Skin epidermis (tissue), 12 donors: Measurements from ENCODE around the gene FOXP1.
A peak's percentile ranks its signal among the peaks of the same experiment; 100 is the strongest.

Experiments used
- H3K27ac ChIP-seq, 21 experiments: fragments of 200-600 bp; sonication (generic) in 11 of 21; one replicate each; pipeline ENCODE4 v1.5.0; 2020; ENCODE audit warnings: mild to moderate bottlenecking in 3 of 21, inconsistent platforms in 2 of 21, moderate library complexity in 2 of 21
- H3K4me3 ChIP-seq, 7 experiments: fragments of 200-600 bp; sonication (generic) in 2 of 7; one replicate each; pipeline ENCODE4 v1.5.0; 2020; ENCODE audit warnings: inconsistent platforms in 2 of 7, mild to moderate bottlenecking in 2 of 7, moderate library complexity in 1 of 7

FOXP1 gene

DNA sequence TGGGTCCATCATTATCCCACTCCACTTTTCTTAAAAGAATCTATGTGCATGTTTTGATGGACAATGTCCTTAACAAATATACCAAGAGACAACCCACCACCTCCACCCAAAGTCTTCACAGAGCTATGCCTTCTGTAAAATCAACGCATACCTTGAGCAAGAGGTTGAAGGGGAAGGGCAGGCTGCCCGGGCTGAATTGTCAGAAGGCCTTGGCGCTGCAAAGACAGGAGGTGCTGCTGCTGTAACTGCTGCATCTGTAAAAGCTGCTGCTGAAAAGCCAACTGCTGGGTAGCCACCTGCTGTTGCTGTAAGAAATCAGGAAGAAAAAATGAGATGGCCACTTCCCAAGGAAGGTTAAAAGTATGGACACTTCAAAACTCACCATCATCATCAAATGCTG lies 536.7 kb downstream of the FOXP1 start:
- Histone ChIP-seq H3K27ac (peak overlapping the region in 1 of 21 experiments; percentile 2), H3K4me3 (no peak overlapping the region)

DNA sequence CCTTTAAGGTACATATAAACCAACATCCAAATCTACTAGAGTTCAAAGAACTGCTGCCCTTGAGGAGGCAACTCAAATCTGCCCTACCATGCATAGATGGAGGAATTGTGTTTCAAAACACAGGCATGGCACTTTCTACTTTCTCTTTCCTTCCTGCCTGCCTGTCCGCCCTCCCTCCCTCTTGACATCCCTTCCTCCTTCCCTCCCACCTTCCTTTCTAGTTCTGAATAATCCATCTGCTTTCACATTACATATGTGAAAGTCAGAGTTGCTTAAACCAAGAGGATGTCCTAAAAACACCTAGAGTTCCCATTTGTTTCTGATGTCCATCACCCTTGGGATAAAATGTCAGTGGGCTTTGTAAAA lies 537.6 kb downstream of the FOXP1 start:
- H3K4me3 ChIP-seq = no peak overlapping the region
- H3K27ac ChIP-seq = no peak overlapping the region

DNA sequence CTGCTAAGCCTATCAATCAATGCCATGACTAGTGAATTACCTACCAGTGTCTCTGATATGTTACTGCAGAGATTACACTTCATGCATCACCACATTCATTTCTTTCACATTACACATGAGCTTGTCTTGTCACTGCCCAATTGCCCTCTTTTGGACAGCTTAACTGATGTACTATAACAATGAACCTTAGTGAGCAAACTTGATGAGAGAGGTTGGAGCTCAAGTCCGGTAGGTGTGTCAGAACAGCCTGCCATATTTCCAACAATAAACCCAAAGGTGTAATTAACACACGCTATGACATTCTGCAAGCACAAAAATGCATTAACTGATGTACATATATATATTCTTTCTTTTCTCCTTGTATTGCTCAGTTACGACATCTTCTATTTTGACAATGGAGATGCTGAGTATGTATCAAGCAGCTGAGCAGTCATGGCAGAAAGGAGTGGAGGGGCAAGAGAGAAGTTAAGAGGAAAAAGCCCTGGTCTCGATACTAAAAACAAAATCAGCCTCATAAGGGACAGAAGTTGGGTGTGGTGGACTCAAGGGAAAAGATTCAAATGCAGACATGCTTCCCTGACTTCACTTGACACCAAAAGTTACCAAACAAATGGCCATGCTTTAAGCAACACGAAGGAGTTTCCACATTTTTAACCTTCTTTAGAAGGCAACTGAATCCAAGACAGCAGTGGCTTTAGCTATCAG lies 538.2 kb downstream of the FOXP1 start:
- H3K27ac ChIP-seq = no peak overlapping the region
- no peak overlapping the region for H3K4me3 ChIP-seq

DNA sequence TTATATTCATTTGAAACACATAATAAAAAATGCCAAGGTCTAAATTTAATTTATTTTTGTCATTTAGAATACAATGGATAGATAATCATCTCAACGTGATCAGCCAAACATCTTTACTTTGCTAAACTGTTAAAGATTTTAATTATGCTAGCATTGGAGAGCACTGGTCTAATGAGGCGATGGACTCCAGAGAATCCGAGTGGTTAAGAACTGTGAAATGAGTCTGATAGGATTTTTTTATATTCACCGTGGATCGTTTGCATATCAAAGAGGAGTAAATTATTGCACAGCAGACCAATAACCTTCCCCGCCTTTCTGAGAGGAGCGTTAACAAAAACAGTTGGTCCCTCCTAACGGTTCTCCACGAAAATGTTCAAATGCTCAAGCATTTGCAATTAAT lies 540.8 kb downstream of the FOXP1 start:
- Histone ChIP-seq H3K27ac (no peak overlapping the region), H3K4me3 (no peak overlapping the region)

DNA sequence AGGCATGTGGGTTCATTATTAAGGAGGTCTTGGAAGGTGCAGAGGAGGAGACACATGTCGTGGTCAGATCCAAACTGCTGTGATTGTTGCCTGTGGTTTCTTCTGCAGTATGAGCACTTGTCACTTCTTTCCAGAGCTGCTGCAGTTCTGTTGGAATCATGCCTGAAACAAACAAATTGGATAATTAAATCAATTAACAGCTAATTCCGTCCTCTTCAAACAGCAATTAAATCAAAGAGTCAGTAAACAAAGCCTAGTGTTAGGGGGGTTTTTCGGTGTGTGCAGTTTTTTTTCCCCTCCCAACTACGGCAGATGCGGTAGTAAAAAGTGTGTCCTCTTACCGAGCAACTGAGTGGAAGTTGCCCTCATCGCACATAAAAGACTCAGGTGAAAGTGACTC lies 542.2 kb downstream of the FOXP1 start:
- Histone ChIP-seq H3K4me3 (no peak overlapping the region), H3K27ac (no peak overlapping the region)

DNA sequence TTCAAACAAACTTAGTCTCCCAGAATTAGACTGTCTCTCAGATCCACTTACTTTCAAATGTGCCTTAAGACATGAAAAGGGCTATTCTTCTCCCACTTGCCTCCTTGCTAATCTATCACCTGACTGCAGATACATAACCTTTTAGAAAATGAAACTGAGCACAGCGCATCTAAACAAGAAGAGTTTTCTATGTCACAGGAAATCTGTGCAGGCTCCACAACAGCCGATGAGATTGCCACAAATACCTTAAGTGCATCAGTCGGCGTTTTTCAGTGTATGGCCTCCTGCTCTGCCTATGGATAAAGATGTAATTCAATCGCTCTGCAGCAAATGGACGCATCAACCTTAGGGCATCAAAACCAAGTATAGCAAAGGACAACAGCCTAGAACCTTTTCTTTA lies 544.2 kb downstream of the FOXP1 start:
- no peak overlapping the region for H3K4me3 ChIP-seq
- no peak overlapping the region for H3K27ac ChIP-seq

DNA sequence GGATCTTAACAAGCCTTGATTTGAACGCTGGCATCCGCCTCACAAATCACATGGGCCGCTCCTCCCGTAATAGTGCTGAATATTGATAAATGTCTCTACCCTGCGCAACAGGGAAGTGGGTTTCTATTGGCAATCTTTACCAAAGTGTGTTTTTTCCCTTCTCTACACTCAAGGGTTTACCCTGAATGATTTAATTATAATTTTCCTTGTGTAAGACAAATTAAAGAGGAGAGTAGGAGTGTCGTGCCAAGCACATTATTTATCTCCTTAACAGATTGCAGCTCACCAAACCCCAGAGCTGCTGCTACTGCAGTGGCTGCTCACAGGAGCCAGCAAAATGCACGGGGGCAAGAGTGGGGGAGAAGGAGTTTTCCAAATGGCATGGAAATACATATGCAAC lies 545.8 kb downstream of the FOXP1 start:
- Histone ChIP-seq H3K27ac (no peak overlapping the region), H3K4me3 (no peak overlapping the region)

DNA sequence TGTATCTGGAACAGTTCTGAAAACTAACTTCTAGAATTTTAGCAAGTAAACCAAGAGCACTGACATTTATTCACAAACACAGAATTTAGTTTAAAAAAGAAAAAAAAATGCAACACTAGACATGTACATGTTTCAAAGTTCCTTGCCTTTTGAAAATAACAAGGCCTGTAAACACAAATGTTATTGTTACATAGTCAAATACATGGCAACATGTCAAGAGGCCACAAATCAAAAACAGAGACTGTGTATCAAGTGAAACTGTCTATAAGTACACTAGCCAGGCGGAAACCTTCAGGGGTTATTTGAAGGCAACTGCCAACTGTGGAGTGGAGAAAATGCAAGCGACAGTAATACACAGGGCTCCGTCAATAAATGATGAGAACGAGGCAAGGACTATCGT lies 547.6 kb downstream of the FOXP1 start:
- Histone ChIP-seq H3K27ac (no peak overlapping the region), H3K4me3 (no peak overlapping the region)

DNA sequence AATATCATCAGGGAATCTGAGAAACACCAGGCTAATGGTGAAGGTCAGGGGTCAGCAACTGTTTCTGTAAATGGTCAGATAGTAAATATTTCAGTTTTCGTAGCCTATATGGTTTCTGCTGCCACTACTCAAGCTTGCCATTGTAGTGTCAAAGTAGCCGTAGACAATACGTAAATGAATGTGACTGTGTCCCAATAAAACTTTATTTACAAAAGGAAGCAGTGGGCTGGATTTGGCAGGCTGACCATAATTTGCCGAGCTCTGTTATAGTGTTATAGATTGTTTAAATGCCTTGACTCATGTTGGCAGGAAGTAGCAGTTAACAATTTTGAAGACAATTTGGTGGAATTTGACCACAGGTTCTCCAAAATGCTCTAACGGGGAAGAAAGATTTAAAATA lies 548.2 kb downstream of the FOXP1 start:
- H3K27ac ChIP-seq = peak overlapping the region in 3 of 21 experiments; percentile 8 to 34 (median 16)
- H3K4me3 ChIP-seq = no peak overlapping the region

DNA sequence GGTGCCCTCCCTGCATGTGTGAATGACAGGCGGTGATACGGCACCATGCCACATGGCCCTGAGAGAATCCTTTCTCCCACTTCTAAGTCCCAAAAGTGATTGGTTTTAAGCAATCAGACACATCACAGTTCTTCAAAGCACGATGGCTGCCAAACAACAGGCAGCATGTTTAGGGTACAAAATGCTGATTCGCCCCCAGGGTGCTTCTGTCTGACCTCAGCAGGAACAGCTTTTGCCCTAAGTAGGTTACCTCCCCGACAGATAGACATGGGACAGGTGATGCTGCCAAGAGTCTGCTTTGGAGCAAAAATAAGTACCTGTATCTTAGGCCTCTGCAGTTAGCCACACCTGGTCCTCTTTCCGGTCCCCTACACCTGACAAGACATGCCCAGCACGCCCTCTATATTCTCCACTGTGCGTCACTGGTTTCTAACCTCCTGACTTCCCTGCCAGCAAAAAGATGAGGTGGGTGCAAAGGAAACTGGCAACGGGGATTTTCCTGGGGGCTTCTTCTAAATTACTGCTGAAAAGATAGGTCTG lies 549.8 kb downstream of the FOXP1 start:
- Histone ChIP-seq H3K27ac (peak overlapping the region in 2 of 21 experiments; percentile 8 to 28), H3K4me3 (no peak overlapping the region)

DNA sequence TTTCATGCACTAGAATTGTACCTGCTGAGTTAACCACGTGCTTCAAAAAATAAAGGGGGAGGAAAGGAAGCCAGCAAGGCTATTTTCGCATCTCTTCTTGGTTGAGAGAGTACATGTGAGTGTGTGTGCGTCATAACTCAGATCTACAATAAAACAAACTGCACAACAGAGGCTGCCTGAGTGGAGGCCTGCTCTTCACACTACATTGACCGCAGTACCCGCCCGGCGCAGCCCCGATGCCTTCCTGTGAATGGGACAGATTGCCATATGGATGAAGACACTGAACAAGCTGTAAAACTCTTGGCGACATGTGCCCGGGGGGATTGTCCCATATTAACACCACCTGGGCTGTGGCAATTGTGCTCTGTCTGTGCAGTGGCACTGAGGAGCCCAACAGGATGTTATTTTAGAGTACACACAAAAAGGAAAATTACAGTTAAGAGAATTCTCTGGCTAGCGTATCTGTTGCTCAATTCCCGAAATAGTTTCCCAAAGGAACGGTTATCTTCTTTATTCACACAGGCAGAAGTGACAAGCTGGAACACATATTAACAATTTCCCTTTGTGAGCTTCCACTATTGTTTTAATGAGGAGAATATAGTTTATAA lies 551.5 kb downstream of the FOXP1 start:
- H3K4me3 ChIP-seq = no peak overlapping the region
- peak overlapping the region in 6 of 21 experiments; percentile 9 to 47 (median 30) for H3K27ac ChIP-seq

DNA sequence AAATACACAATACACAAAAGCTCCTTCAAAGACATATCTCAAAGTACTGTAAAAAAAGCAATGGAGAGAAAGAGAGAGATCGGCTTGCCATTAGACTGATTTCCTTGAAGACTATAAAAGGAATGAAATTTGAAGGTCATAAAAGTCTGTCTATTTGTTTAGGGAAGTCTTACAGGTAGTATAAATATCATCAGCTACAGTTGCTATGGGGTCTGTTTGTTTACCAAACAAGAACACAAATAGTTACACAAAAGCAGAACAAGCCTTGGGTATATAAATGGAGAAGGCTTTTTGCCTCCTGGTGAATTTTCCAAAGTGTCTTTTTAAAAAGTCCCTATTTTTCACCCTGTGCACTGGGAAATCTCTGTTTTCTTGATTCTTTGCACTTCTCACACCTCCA lies 552.3 kb downstream of the FOXP1 start:
- Histone ChIP-seq H3K27ac (peak overlapping the region in 4 of 21 experiments; percentile 4 to 35 (median 30)), H3K4me3 (no peak overlapping the region)

DNA sequence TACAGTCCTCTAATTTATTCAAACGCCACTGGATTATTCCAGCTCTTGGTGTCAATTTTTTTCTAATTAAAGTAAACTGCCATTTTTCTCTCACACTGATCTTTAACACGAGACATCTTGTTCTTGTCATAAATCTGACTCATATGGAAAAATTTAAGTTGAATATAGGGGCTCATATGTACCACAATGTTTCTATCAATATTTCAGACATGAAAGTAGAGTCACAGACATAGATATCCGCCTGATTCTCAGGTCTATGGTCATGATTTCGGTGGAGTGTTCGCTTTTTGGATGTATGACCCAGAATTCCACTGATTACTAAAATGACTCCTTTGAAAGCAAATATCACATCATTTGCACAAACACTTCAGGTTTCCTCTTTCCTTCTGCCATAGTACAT lies 552.8 kb downstream of the FOXP1 start:
- no peak overlapping the region for H3K4me3 ChIP-seq
- peak overlapping the region in 2 of 21 experiments; percentile 4 to 28 for H3K27ac ChIP-seq

DNA sequence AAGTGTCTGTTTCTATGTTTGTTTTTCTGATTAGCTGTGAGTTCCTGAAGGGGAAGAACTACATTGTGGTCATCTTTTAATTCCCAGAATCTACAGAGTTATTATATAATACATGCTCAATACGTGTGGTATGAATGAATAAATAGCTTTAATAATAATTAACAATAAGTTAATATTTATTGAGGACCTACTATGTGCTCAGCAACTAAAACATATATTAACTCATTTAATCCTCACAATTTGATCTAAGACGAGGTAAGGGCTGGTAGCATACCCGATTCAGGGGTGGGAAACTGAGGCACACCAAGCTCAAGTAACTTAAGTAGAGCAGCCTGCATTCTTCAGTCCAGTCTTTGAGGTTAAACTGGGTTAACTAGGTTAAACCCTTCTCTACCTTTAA lies 553.8 kb downstream of the FOXP1 start:
- Histone ChIP-seq H3K27ac (no peak overlapping the region), H3K4me3 (no peak overlapping the region)

DNA sequence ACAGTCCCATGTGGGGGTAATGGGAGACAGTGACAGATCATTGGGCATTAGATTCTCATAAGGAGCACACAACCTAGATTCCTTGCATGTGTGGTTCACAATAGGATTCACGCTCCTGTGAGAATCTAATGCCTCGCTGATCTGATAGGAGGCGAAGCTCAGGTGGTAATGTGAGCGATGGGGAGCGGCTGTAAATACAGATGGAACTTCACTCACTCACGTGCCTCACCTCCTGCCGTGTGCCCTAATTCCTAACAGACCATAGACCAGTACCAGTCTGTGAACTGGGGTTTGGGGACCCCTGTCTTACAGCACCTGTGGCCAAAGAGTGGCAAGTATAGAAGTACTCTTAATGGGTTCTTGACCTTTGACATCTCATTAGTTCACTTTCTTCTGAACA lies 554.7 kb downstream of the FOXP1 start:
- Histone ChIP-seq H3K4me3 (no peak overlapping the region), H3K27ac (peak overlapping the region in 1 of 21 experiments; percentile 12)

DNA sequence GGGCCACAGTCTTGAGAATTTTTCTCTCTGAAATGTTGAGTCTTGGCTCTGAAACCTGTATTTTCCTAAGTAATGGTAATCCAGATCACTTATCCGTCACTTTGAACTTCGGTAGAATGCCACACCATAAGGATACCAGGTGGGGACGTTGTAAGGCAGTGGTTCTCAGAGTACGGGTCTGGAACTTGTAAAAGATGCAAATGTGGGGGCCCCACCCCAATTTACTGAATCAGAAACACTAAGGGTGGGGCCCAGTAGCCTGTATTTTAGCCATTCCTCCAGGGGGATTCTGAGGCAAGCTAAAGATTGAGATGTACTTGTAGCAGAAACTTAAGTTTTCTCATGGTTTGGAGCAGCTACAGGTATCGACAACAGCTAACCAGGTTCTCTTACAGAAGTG lies 555.3 kb downstream of the FOXP1 start:
- H3K27ac ChIP-seq = no peak overlapping the region
- no peak overlapping the region for H3K4me3 ChIP-seq

DNA sequence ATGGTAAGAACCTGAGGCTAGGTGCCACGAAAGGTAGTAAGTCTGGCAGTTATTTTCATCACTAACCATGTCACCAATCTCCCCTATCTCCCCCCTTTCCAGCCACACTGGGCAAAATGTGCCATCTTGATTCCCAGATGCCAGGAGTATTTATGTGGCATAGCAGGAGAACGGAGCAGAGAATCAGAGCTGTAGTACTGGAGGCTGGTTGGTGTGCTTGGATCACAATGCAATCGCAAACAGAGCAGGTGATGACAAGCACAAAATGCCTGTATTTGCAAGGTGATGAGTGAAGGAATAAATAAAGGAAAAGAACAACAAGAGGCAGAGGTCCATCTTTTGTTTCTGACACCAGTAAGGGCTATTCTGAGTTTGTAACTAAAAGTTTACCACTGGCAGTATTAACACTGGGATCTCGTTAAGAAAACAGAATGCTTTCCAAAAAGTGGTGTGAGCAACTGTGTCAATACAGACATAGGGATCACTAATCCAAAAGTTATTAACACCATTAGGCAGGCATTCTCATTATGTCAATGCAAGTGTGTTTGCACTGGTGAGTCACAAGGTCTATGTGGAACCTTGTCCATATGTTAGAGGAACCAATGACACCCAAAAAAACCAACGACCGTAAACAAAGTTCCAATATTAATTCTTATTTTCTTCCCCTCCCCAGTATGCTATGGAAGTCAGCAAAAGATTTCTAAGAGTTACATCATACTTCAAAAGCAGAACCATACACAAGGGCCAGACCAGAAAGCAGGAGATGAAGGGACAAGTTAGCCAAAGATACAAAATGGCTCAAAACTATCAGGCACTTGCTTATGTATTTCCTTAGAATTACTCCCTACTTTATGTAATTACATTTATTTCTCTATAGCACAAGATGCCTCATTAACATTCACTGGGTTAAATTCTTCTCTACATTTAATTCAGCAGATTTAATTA lies 556.6 kb downstream of the FOXP1 start:
- peak overlapping the region in 2 of 21 experiments; percentile 7 to 45 for H3K27ac ChIP-seq
- H3K4me3 ChIP-seq = no peak overlapping the region

DNA sequence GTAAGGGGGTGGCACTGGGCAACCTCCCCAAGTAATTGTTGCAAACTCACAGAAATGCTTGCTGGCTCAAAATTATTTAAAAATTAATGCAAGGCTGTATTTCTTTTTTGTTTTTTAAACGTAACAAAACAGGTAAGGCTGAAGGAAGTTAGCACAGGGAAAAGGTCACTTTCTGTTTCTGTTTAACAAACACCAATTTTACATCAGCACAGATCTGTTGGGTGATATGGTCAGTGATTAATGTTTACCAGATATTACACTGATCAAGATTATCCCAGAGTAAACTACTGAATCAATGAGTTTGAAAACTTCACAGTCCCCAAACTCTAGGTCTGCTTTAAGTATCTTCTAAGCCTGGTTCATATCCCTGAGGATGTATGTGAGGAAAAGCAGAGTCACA lies 558.0 kb downstream of the FOXP1 start:
- Histone ChIP-seq H3K4me3 (no peak overlapping the region), H3K27ac (no peak overlapping the region)

DNA sequence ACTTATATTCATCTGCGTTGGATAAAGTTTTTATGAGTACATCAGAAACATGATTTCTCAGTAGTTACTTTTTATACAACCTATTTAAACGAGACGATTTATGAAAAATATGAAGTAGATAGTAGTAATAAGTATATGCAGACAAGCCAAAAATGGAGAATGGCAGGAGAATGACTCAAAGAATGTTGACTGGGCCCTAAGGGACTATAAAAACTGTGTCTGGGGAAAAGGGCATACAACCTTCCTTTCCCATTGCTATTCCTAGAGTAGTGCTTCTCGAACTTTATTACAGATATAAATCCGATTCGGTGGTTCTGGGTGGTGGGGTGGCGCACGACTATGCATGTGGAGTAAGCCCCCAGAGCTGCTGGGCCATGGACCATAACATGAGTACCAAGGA lies 558.5 kb downstream of the FOXP1 start:
- Histone ChIP-seq H3K4me3 (no peak overlapping the region), H3K27ac (no peak overlapping the region)

DNA sequence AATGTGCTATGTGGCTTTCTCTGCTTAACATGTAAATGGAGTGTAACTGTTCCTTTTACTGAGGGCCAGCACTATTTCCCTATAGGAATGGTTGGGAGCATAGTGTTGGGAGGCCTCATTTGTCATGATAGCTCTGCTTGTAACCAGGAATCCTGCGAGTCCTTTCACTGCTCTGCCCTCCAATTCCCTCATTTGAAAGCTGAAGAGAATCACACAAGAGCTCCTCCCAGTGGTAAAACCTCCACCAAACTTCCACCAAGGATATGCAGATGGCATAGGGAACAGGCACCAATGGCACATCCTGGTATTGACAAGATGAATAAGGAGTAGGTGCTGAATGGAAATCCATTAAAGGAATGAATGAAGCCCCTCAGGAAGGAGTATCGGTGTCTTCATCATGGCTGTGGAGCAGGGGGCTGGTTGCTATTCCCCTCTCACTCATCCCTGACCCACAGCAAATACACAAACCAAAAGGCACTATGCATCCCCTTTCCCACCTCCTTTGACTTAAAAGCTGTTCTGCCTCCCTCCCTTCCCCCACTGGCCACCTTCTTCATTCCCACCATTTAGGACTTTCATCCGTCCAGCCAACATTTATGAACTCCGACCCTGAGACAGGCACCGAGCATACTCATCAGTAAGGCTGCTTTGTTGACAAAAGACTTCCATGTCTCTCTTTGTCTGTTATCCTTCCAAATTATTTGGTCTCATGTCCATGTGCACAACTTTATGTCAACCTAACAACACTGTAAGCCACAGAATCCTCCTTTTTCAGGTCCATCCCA lies 560.8 kb downstream of the FOXP1 start:
- Histone ChIP-seq H3K4me3 (no peak overlapping the region), H3K27ac (no peak overlapping the region)
